Kidney (tissue), 14 donors: ENCODE measurements around the gene GNAO1. TPM values are rescaled to one million over a fixed set of nuclear protein-coding genes. Genes with fewer than 3 reads are reported as not detected.

ENCODE experiments used
- DNase-seq, 5 donors: peaks; one replicate each; pipeline ENCODE4 v3.0.0-alpha.2; 2013 to 2020
- FAIRE-seq: peaks from 2 replicates; lab custom pipeline; 2012; peaks lifted over from hg19 to GRCh38; lab: Jason Lieb, UNC
- H3K27ac ChIP-seq, 2 donors: one replicate each; pipeline ENCODE4 v1.7.0; 2013; ENCODE audit warnings: low read depth in 2 of 2, low read length in 2 of 2, inconsistent platforms in 1 of 2
- H3K27me3 ChIP-seq: one replicate; pipeline ENCODE4 v1.7.1; 2013; ENCODE audit warnings: low read length, inconsistent platforms; ENCODE audit not compliant: control insufficient read depth, insufficient read depth
- H3K36me3 ChIP-seq, 3 donors: one replicate each; pipeline versions ENCODE4 v1.7.0 to v1.7.1; 2013; ENCODE audit warnings: low read length in 3 of 3, control low read depth in 1 of 3, inconsistent platforms in 1 of 3; ENCODE audit not compliant: insufficient read depth in 3 of 3, control insufficient read depth in 2 of 3
- H3K4me1 ChIP-seq, 3 donors: one replicate each; pipeline versions ENCODE4 v1.7.0 to v1.7.1; 2013; ENCODE audit warnings: low read length in 3 of 3, inconsistent platforms in 1 of 3, low read depth in 1 of 3; ENCODE audit not compliant: control insufficient read depth in 2 of 3, insufficient read depth in 2 of 3
- H3K4me3 ChIP-seq, 3 donors: one replicate each; pipeline versions ENCODE4 v1.7.0 to v1.8.1; 2013; ENCODE audit warnings: low read length in 3 of 3, control low read depth in 1 of 3, inconsistent platforms in 1 of 3
- H3K9ac ChIP-seq, 3 donors: one replicate each; pipeline versions ENCODE4 v1.7.0 to v1.7.1; 2013; ENCODE audit warnings: low read length in 3 of 3, control low read depth in 1 of 3, inconsistent platforms in 1 of 3
- H3K9me3 ChIP-seq, 3 donors: one replicate each; pipeline versions ENCODE4 v1.7.0 to v1.7.1; 2013; ENCODE audit warnings: low read length in 3 of 3, control low read depth in 1 of 3, inconsistent platforms in 1 of 3; ENCODE audit not compliant: control insufficient read depth in 2 of 3, insufficient read depth in 1 of 3
- CTCF ChIP-seq: IDR thresholded peaks from 3 replicates; pipeline ENCODE4 v1.5.1; 2012; ENCODE audit warnings: mild to moderate bottlenecking, moderate library complexity, borderline replicate concordance; ENCODE audit not compliant: insufficient read depth; ENCODE audit errors: extremely low read depth
- intact Hi-C: fragments of 100-400 bp; cut with DNase I; formaldehyde crosslinking; loops from one replicate; pipeline ENCODE4 v1.11.1; 2022
- polyA plus RNA-seq: library from polyadenylated mRNA; stranded (reverse); fragments of 350-450 nt; fragmentation: Illumina TruSeq; extraction: RNeasy Lipid Tissue Mini Kit (QIAGEN cat#74804); gene quantifications from one replicate; pipeline ENCODE4 v1.2.3, GENCODE V29; 2014; ENCODE audit warnings: low read depth, low replicate concordance; ENCODE audit not compliant: insufficient read depth
- total RNA-seq: library from RNA; stranded (reverse); fragmentation: NEBNext Ultra II Directional; extraction: Animal tissue kit (Norgen Biotek cat#: 25700); gene quantifications from one replicate; pipeline ENCODE4 v1.2.1, GENCODE V29; 2021
- donor health status: control.
- donor health status: control.
- donor health status: control.
- donor health status: control.
- donor health status: control.
- donor health status: DM: yes; HTN: yes; CAD: no.
- donor health status: Normal renal cell carcinoma (clear cell type).

Gene GNAO1
- total and polyA plus RNA-seq, 2 donors from 2014 or later, result 1.5 to 4.3 TPM

- no peaks in the 10 kb centered on the region for H3K4me1 ChIP-seq
- H3K36me3 ChIP-seq, result peaks cover 15 to 48% (median 18%) of the 10 kb centered on the region in 3 donors
These were observed 191.2 kb downstream of the GNAO1 start for GRCh38 chr16:56382459-56382858.

GRCh38 chr16:56382901-56383355, 191.6 kb downstream of the GNAO1 start:
- Histone ChIP-seq H3K4me3 (no peak overlapping the region), H3K4me1 (no peaks in the 10 kb centered on the region), H3K27me3 (no peaks in the 10 kb centered on the region), H3K9ac (no peak overlapping the region), H3K27ac (no peak overlapping the region), H3K36me3 (peaks cover 12 to 53% (median 22%) of the 10 kb centered on the region in 3 donors), H3K9me3 (peaks cover 0 to 6% (median 2%) of the 10 kb centered on the region in 3 donors)
- TF ChIP-seq CTCF, result no peak
- intact Hi-C loops, result no loop called here
- DNase-seq (peak in 1 of 5 donors; percentile 47), FAIRE-seq (no peak)

More at GRCh38 chr16:56382459-56382858, 191.2 kb downstream of the GNAO1 start:
- Histone ChIP-seq H3K4me3 (no peak overlapping the region), H3K9ac (no peak overlapping the region), H3K27me3 (no peaks in the 10 kb centered on the region), H3K9me3 (peaks cover 0 to 6% (median 2%) of the 10 kb centered on the region in 3 donors), H3K27ac (no peak overlapping the region)
- FAIRE-seq (no peak), DNase-seq (no peak)
- no peak for TF ChIP-seq CTCF
- intact Hi-C loops, result no loop called here

GRCh38 chr16:56384074-56384721, 192.9 kb downstream of the GNAO1 start:
- DNase-seq (no peak), FAIRE-seq (no peak)
- intact Hi-C loops, result no loop called here
- Histone ChIP-seq H3K4me1 (no peaks in the 10 kb centered on the region), H3K9ac (no peak overlapping the region), H3K36me3 (peaks cover 14 to 59% (median 25%) of the 10 kb centered on the region in 3 donors), H3K27ac (no peak overlapping the region), H3K9me3 (peaks cover 0 to 6% (median 2%) of the 10 kb centered on the region in 3 donors), H3K4me3 (no peak overlapping the region), H3K27me3 (no peaks in the 10 kb centered on the region)
- TF ChIP-seq CTCF, result no peak

GRCh38 chr16:56387396-56387795, 196.1 kb downstream of the GNAO1 start:
- no peaks in the 10 kb centered on the region for H3K27me3 ChIP-seq
- H3K9me3 ChIP-seq, result no peaks in the 10 kb centered on the region
- no peak for FAIRE-seq
- no peak for DNase-seq
- peaks cover 13 to 55% (median 26%) of the 10 kb centered on the region in 3 donors for H3K36me3 ChIP-seq
- intact Hi-C loops, result no loop called here
- H3K4me1 ChIP-seq, result no peaks in the 10 kb centered on the region
- no peak overlapping the region for H3K27ac ChIP-seq
- H3K9ac ChIP-seq, result no peak overlapping the region
- H3K4me3 ChIP-seq, result no peak overlapping the region
- TF ChIP-seq CTCF, result no peak
